Measurements from ENCODE around the gene TLR9. TPM values are rescaled to one million over a fixed set of nuclear protein-coding genes. Genes with fewer than 3 reads are reported as not detected.

Gene TLR9
- total and polyA plus RNA-seq, 8 donors = 0.21 to 1.5 (median 0.41) TPM; not detected in 1

DNA sequence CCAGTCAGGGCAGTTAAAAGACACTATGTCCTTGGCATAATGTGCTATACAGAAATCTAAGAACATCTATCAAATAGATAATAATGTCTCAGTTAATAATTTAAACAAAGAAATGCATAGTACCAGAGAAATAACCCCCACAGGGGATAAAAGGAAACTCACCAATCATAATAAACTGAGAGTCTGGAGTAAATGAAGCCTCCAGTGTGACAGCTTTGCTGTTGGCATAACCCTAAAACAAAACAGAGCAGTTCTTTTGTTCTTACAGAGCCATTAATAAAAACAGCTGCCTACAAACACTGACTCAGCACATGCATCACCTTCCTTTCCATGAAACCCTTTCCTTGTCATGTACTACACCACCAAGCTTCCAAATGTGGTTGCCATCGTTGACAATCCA lies 33.6 kb upstream of the TLR9 start:
- DNase-seq = no peak
- peaks cover 0 to 25% of the 10 kb centered on the region in 2 donors for H3K4me1 ChIP-seq
- H3K9me3 ChIP-seq = no peaks in the 10 kb centered on the region
- H3K27ac ChIP-seq = no peak overlapping the region
- no peaks in the 10 kb centered on the region for H3K27me3 ChIP-seq
- intact Hi-C loops (cut with DNase I) = no loop called here
- TF ChIP-seq, protein P1, sequence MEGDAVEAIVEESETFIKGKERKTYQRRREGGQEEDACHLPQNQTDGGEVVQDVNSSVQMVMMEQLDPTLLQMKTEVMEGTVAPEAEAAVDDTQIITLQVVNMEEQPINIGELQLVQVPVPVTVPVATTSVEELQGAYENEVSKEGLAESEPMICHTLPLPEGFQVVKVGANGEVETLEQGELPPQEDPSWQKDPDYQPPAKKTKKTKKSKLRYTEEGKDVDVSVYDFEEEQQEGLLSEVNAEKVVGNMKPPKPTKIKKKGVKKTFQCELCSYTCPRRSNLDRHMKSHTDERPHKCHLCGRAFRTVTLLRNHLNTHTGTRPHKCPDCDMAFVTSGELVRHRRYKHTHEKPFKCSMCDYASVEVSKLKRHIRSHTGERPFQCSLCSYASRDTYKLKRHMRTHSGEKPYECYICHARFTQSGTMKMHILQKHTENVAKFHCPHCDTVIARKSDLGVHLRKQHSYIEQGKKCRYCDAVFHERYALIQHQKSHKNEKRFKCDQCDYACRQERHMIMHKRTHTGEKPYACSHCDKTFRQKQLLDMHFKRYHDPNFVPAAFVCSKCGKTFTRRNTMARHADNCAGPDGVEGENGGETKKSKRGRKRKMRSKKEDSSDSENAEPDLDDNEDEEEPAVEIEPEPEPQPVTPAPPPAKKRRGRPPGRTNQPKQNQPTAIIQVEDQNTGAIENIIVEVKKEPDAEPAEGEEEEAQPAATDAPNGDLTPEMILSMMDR (IDR thresholded peaks at IDR 0.05) = no peak
- H3K4me3 ChIP-seq = no peak overlapping the region
- H3K36me3 ChIP-seq = peaks cover 0 to 99% of the 10 kb centered on the region in 2 donors
- ATAC-seq = no peak

DNA sequence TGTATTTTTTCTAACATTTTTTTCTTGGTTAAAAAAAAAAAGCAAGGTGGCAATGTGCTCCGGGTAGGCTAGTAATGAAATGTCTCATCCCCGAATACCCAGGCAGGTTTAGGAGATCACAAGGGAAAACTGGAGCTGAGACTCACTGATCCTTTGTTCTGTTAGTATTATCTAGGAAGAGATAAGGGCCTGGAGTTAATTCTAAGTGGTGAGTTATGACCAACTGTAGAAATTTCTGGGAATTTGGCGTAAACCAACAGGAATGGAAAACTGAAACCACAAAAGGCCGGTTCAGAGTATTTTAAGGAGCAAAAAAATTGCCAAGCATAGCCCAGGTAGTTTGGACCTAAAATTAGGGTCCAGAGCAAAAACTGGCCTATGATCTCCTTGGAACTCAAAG lies 32.5 kb upstream of the TLR9 start:
- no peak for DNase-seq
- no peaks in the 10 kb centered on the region for H3K27me3 ChIP-seq
- no peak overlapping the region for H3K4me3 ChIP-seq
- intact Hi-C loops (cut with DNase I) = no loop called here
- no peak for ATAC-seq
- peaks cover 0 to 99% of the 10 kb centered on the region in 2 donors for H3K36me3 ChIP-seq
- H3K9me3 ChIP-seq = no peaks in the 10 kb centered on the region
- TF ChIP-seq, protein P1 (IDR thresholded peaks at IDR 0.05) = no peak
- peaks cover 0 to 25% of the 10 kb centered on the region in 2 donors for H3K4me1 ChIP-seq
- no peak overlapping the region for H3K27ac ChIP-seq

DNA sequence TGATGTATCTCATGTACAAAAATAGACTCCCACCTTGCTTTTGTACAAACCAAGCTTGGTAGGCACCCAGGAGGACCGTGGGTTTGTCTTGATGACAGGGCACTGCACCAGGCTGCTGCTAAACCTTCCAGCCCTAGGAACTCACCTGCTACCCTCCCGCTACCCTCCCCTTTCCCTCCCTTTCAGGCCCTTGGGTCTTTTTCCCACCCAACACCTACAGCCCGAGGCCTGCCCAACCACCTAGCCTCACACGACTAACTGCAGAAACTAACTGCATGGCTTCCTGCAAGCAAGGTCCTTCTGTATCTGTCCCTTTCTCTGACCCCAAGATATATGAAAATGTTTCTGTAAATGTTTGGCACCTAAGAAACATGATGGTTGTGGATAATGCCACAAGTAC lies 31.2 kb upstream of the TLR9 start:
- Histone ChIP-seq H3K36me3 (peaks cover 0 to 98% of the 10 kb centered on the region in 2 donors), H3K27me3 (no peaks in the 10 kb centered on the region), H3K4me1 (peaks cover 0 to 23% of the 10 kb centered on the region in 2 donors), H3K4me3 (no peak overlapping the region), H3K27ac (no peak overlapping the region), H3K9me3 (no peaks in the 10 kb centered on the region)
- intact Hi-C loops (cut with DNase I) = no loop called here
- no peak for DNase-seq
- TF ChIP-seq, protein P1 (IDR thresholded peaks at IDR 0.05) = no peak
- no peak for ATAC-seq

DNA sequence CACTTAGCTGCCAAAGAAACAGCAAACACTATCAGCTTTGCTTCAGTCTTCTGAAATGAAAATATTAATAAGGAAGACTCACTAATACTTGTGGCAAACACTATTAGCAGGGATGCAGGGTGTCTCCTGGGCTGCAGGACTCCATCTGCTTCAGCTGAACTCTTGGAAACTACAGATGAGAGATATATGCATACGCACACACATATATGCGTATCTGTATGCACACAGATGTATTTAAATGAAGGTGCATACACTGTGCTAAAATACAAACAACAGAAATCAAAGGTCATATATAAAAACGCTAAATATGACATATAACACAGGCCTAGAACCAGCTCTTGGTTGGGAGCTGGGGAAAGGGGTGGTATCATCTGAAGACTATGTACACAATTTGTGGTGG lies 30.7 kb upstream of the TLR9 start:
- Histone ChIP-seq H3K27ac (no peak overlapping the region), H3K36me3 (peaks cover 0 to 98% of the 10 kb centered on the region in 2 donors), H3K9me3 (no peaks in the 10 kb centered on the region), H3K4me3 (no peak overlapping the region), H3K27me3 (no peaks in the 10 kb centered on the region), H3K4me1 (peaks cover 0 to 23% of the 10 kb centered on the region in 2 donors)
- TF ChIP-seq, protein P1 (IDR thresholded peaks at IDR 0.05) = no peak
- intact Hi-C loops (cut with DNase I) = no loop called here
- ATAC-seq (no peak), DNase-seq (no peak)

DNA sequence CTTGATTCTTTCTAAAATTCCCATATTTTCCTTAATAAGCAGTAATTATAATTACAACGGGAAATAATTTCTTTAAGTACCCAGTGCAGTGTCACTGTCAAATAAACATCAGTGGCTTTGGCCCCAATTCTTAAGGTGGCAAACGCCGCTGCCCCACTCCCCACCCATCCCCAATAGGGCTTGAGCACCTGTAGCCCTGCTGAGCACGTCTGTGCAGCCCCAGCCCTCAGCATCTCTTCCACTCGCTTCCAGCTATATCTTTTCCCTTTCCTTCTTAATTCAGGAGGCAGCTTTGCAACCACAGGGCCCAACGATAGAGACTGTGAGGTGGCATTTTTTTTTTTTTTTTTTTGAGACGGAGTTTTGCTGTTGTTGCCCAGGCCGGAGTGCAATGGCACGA lies 29.2 kb upstream of the TLR9 start:
- Histone ChIP-seq H3K9me3 (no peaks in the 10 kb centered on the region), H3K4me1 (peaks cover 0 to 28% of the 10 kb centered on the region in 2 donors), H3K27me3 (no peaks in the 10 kb centered on the region), H3K36me3 (peaks cover 0 to 98% of the 10 kb centered on the region in 2 donors), H3K4me3 (no peak overlapping the region), H3K27ac (no peak overlapping the region)
- no peak for DNase-seq
- intact Hi-C loops (cut with DNase I) = no loop called here
- ATAC-seq = no peak
- TF ChIP-seq, protein P1 (IDR thresholded peaks at IDR 0.05) = no peak
